C4-2B (cell line): ENCODE measurements around the gene SLC18A3.

ENCODE experiments used
- ZFX ChIP-seq: fragments of 450-650 bp; IDR thresholded peaks from 2 replicates; pipeline ENCODE4 v1.6.1; 2017
- TF ChIP-seq, protein P1 (sequence below): fragments of 450-650 bp; conservative IDR thresholded peaks from 2 replicates; pipeline ENCODE4 v1.5.1; 2017; ENCODE audit warnings: mild to moderate bottlenecking

- TF ChIP-seq, protein P1, sequence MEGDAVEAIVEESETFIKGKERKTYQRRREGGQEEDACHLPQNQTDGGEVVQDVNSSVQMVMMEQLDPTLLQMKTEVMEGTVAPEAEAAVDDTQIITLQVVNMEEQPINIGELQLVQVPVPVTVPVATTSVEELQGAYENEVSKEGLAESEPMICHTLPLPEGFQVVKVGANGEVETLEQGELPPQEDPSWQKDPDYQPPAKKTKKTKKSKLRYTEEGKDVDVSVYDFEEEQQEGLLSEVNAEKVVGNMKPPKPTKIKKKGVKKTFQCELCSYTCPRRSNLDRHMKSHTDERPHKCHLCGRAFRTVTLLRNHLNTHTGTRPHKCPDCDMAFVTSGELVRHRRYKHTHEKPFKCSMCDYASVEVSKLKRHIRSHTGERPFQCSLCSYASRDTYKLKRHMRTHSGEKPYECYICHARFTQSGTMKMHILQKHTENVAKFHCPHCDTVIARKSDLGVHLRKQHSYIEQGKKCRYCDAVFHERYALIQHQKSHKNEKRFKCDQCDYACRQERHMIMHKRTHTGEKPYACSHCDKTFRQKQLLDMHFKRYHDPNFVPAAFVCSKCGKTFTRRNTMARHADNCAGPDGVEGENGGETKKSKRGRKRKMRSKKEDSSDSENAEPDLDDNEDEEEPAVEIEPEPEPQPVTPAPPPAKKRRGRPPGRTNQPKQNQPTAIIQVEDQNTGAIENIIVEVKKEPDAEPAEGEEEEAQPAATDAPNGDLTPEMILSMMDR, result no peak
- no peak for TF ChIP-seq ZFX
These were observed 39.2 kb downstream of the SLC18A3 start for GRCh38 chr10:49649294-49649693.
